NCI-H1930 (cell line): ENCODE results near the gene CDC42BPB.

Experiments used
- DNase-seq, 2 experiments: peaks; one replicate each; lab custom pipeline; 2025; lab: John Stamatoyannopoulos, UW

Gene CDC42BPB

GRCh38 chr14:103094406-103095209 lies 37.3 kb upstream of the CDC42BPB start, which contains the start of gene EXOC3L4:
Gene EXOC3L4 (plus strand): TSS chr14:103094725. CDS start chr14:103100220, 5,495 bp downstream.
- DNase-seq, result no peak

- no peak for DNase-seq
Measured at GRCh38 chr14:103093856-103094405, 36.6 kb upstream of the CDC42BPB start.

- DNase-seq, result no peak
Measured at GRCh38 chr14:103091883-103092222, 34.5 kb upstream of the CDC42BPB start.

GRCh38 chr14:103091041-103091882 lies 33.9 kb upstream of the CDC42BPB start:
- peak in 1 of 2 experiments; percentile 48 for DNase-seq

GRCh38 chr14:103090481-103091020 lies 33.2 kb upstream of the CDC42BPB start:
- DNase-seq, result no peak

GRCh38 chr14:103089386-103090335 lies 32.3 kb upstream of the CDC42BPB start:
- no peak for DNase-seq

GRCh38 chr14:103088921-103089320 lies 31.6 kb upstream of the CDC42BPB start:
- DNase-seq, result no peak

GRCh38 chr14:103087343-103087835 lies 30.0 kb upstream of the CDC42BPB start:
- DNase-seq, result no peak

- DNase-seq, result no peak
Measured at GRCh38 chr14:103086771-103087342, 29.5 kb upstream of the CDC42BPB start.

- no peak for DNase-seq
Measured at GRCh38 chr14:103085106-103086091, 28.1 kb upstream of the CDC42BPB start.

GRCh38 chr14:103084021-103084919 lies 26.9 kb upstream of the CDC42BPB start, which contains the start of gene LBHD2:
Gene LBHD2 (plus strand): TSS chr14:103084210. CDS start chr14:103086013, 1,803 bp downstream.
- DNase-seq, result no peak

GRCh38 chr14:103081951-103082350 lies 24.6 kb upstream of the CDC42BPB start:
- no peak for DNase-seq

- no peak for DNase-seq
Measured at GRCh38 chr14:103078860-103079587, 21.7 kb upstream of the CDC42BPB start.

- DNase-seq, result peak; percentile 53 to 68
Measured at GRCh38 chr14:103078420-103078749, 21.0 kb upstream of the CDC42BPB start.

- DNase-seq, result no peak
Measured at GRCh38 chr14:103074729-103075367, 17.5 kb upstream of the CDC42BPB start.

- no peak for DNase-seq
Measured at GRCh38 chr14:103073876-103074728, 16.8 kb upstream of the CDC42BPB start.
